HG02884 (cell line): ENCODE measurements around the gene TRIM24.
"Not testable (repeated sequence)": the region's sequence is repeated elsewhere in the genome, so short reads cannot be mapped to it uniquely, and the experiment has no call there.

ENCODE experiments used
- ATAC-seq: cut with Tn5 transposase; IDR thresholded peaks from one replicate; pipeline ENCODE4 v1.9.1; 2021; ENCODE audit warnings: mild to moderate bottlenecking, moderate library complexity; ENCODE audit not compliant: unreplicated experiment

TRIM24 gene

GRCh38 chr7:138459413-138460175 is 465 bp upstream of the TRIM24 start:
- peak; percentile 79 for ATAC-seq

DNA sequence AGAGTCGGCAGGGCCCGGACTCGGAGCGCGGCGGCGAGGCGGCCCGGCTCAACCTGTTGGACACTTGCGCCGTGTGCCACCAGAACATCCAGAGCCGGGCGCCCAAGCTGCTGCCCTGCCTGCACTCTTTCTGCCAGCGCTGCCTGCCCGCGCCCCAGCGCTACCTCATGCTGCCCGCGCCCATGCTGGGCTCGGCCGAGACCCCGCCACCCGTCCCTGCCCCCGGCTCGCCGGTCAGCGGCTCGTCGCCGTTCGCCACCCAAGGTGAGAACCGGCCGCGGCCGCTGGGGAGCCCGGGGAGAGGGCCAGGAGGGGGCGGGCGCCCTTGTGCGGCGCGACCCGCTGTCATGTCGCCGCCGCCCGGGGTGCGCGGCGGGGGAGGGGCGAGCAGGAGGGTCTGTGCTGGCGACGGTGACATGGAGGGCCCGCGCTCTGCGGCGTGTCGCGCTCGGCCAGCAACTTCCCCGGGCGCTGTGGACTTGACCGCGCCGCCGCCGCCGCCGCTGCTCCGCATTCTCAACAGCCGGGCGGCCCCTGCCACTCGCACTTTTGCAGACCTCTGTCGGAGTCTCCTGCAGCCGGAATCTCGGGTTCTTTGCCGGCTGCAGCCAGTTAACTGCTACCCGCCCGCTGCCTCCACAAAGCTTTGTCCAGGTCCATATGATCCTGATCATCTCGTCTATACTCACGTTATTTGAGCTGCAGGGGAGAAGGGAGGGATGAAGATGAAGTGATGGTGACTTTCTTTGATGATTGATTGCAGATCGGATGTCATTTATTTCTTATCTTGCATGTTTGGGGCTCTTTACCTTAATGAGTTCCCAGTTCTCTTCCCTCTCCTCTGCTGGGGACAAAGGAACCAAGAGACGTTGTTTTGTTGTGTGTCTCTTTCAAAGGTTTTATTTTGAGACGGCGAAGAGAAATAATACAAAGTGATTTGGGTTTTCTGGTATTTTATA is 869 bp downstream of the TRIM24 start:
- peak; percentile 32 for ATAC-seq

DNA sequence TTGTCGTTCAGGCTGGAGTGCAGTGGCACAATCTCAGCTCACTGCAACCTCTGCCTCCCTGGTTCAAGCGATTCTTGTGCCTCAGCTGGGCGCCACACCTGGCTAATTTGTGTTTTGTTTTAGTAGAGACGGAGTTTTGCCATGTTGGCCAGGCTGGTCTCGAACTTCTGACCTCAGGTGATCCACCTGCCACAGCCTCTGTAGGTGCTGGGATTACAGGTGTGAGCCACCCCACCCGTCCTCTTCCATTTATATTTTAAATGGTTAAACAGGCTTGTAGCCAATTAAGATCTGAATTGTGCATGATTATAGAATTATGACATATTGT is 3.2 kb downstream of the TRIM24 start:
- ATAC-seq, result not testable (repeated sequence)

DNA sequence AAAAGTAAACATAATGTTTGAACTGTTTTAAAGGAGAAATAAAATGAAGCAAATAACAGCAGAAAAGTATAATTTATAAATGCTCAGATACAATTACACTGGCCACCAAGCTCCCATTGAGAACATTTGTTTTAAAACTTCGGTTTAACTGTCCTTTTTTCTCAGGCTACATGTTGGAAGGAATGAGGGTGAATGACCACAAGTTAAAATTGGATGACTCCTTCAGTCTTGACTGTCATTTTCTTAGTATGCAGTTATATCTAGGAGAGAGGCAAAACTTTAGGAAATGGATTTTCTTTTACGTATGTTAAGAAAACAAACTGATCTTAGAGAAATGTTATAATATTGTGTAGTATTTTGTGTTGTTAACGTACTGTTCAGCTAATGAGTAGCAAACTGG is 5.0 kb downstream of the TRIM24 start:
- no peak for ATAC-seq

GRCh38 chr7:138466069-138466756 is 6.2 kb downstream of the TRIM24 start:
- ATAC-seq, result peak; percentile 51

GRCh38 chr7:138468244-138469123 is 8.4 kb downstream of the TRIM24 start:
- no peak for ATAC-seq

- no peak for ATAC-seq
Measured at GRCh38 chr7:138470391-138471157, 10.5 kb downstream of the TRIM24 start.

DNA sequence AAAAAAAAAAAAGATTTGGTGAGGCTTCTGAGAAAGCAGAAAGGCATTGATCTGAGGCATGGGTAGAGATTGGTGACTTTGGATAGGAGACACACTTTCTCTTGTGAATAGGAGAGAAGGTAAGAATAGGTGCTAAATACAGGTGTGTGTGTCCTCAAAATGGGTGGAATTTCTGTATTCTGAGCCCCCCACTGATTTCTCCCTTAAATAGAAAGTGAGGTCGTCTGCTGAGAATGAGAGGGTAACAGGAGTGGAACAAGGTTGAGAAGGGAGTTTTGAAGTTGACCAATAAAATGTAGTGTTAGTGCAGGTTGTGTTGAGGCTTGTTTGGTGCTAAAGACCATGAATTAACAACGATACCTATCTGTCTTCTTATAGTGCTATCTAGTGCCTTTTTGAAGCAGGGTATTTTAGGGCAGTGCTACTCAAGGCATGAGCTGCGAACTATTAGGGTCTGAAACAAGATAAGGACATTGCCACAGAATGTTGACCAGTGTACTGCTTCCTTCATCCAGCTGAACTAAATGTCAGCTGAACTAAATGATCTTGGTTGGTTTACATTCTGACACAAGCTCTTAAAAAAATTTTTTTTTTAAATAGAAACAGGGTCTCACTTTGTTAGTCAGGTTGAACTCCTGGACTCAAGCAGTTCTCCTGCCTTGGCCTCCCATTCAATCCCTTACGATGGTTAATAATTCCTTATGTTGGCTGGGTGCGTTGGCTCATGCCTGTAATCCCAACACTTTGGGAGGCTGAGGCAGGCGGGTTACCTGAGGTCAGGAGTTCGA is 12.4 kb downstream of the TRIM24 start:
- ATAC-seq, result no peak

DNA sequence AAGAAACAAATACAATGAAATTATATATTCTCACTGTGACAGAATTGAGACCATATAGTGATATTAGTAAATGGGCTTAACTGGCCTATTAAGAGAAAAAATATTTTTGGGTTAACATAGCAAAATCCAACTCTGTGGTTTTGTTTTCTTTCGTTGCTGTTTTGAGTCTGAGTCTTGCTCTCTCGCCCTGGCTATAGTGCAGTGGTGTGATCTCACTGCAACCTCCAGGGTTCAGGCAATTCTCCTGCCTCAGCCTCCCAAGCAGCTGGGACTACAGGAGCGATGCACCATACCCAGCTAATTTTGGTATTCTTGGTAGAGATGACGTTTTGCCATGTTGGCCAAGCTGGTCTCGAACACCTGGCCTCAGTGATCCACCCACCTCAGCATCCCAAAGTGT is 15.3 kb downstream of the TRIM24 start:
- no peak for ATAC-seq

DNA sequence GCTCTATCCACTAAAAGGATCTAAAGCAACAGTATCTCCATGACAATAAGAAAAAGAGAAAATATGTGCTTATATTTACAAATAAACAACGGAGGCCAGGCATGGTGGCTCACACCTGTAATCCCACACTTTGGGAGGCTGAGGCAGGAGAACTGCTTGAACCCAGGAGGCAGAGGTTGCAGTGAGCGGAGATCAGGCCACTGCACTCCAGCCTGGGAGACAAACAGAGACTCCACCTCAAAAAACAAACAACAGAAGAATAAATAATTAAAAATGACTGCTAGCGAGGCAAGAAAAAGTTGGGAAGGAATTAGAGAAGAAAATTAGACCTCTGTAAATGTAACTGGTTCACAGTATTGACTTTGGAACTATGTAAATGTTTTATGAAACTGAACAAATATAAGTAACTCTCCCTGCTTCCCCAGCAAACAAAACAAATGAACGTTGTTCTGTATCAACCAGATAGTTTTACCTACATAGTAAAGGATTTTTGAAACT is 17.1 kb downstream of the TRIM24 start:
- ATAC-seq, result no peak

DNA sequence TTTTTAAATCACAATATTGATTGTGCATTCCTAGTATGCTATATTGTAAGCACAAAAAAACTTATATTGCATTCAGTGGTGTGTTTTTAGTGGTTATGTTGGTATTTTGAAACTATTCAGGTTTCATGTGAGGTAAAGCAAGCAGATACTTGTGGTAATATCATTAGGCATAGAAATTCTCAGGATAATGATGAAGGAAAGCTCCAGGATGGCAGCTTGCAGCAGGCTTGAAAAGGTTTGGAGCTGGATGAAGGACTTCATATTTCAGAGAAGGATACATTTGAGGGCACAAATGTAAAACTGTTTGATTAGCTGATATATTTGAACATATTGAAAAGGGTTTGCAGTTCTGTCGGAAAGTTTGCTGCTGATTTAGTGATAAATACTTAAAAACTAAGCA is 17.5 kb downstream of the TRIM24 start:
- no peak for ATAC-seq

DNA sequence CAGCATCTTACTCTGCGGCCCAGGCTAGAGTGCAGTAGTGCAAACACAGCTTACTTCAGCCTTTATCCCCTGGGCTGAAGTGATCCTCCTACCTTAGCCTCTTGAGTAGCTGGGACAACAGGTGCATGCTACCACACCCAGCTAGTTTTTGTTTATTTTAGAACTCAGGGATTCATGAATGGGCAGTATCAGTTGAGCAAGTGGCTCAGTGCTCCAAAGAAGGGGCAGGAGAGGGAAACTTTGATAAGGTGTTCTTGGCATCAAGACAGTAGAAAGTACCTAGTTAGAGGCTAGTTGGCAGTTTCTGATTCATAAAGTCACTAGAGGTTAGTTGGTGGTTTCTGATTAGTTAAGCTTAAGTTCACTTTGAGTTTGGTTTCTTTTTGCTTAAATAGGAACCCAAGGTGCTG is 18.4 kb downstream of the TRIM24 start:
- ATAC-seq, result peak; percentile 77

DNA sequence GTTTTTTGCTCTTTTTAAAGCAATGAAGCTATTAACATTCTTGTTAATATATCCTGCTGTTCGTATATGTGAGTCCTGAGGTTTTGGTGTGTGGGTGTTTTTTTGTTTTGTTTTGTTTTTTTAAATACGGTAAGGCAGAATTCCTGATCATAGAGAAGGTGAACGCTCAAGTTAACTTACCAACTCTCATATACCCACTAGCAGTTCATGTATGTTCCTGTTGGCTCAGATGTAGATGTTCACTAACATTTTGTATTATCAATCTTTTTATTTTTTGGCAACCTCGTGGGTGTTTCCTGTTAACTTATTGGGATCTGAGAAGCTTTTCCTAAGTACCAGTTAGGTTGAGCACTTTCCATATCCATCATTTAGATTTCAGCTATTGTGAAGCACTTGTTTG is 20.5 kb downstream of the TRIM24 start:
- ATAC-seq, result no peak

- ATAC-seq, result no peak
Measured at GRCh38 chr7:138481447-138482380, 21.7 kb downstream of the TRIM24 start.

DNA sequence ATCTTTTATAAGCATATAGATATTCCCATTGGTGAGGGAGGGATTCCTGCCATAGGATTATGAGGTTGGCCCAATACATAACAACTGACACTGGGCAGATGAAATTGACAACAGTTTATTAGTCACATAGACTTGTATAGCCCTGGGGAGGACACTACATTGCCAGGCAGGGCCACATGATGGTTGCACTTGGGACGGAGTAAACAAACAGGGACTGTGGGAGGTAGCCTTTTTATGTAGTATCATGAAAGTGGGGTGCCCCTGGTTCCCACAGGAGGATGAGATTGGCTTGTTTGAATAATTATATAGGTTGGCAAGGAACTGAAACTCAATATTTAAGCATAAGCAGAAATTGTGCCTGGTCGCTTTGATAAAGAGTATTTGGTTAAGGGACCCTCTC is 23.5 kb downstream of the TRIM24 start:
- ATAC-seq, result no peak

DNA sequence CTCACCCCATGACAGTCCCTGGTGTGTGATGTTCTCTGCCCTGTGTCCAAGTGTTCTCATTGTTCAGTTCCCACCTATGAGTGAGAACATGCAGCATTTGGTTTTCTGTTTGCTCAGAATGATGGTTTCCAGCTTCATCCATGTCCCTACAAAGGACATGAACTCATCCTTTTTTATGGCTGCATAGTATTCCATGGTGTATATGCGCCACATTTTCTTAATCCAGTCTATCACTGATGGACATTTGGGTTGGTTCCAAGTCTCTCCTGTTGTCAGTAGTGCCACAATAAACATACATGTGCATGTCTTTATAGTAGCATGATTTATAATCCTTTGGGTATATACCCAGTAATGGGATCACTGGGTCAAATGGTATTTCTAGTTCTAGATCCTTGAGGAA is 25.4 kb downstream of the TRIM24 start:
- not testable (repeated sequence) for ATAC-seq

- ATAC-seq, result not testable (repeated sequence)
Measured at GRCh38 chr7:138489139-138489538, 29.1 kb downstream of the TRIM24 start.
